HEK293 (cell line): ENCODE data around the gene LRRC46.
A peak's percentile ranks its signal among the peaks of the same experiment; 100 is the strongest.

ENCODE experiments used
- AEBP2 ChIP-seq: fragments of 450-650 bp; formaldehyde crosslinking; IDR thresholded peaks from 2 replicates; pipeline ENCODE4 v1.5.1; 2016; ENCODE audit warnings: missing biosample characterization, missing genetic modification characterization, borderline replicate concordance
- GLI2 ChIP-seq: fragments of 450-650 bp; formaldehyde crosslinking; IDR thresholded peaks from 2 replicates; pipeline ENCODE4; 2017; ENCODE audit warnings: missing biosample characterization, missing genetic modification characterization, low read depth, borderline replicate concordance
- KLF17 ChIP-seq: fragments of 450-650 bp; formaldehyde crosslinking; IDR thresholded peaks from 2 replicates; pipeline ENCODE4 v1.5.1; 2016; ENCODE audit warnings: missing biosample characterization, missing genetic modification characterization
- KLF8 ChIP-seq: fragments of 450-650 bp; formaldehyde crosslinking; IDR thresholded peaks from 2 replicates; pipeline ENCODE4 v1.5.1; 2016; ENCODE audit warnings: missing biosample characterization, missing genetic modification characterization
- RBAK ChIP-seq: fragments of 450-650 bp; formaldehyde crosslinking; IDR thresholded peaks from 2 replicates; pipeline ENCODE4 v1.5.1; 2016; ENCODE audit warnings: missing biosample characterization, missing genetic modification characterization
- SCRT1 ChIP-seq: fragments of 450-650 bp; formaldehyde crosslinking; IDR thresholded peaks from 2 replicates; pipeline ENCODE4 v1.5.1; 2016; ENCODE audit warnings: missing biosample characterization, missing genetic modification characterization, borderline replicate concordance
- YY2 ChIP-seq: fragments of 450-650 bp; formaldehyde crosslinking; IDR thresholded peaks from 2 replicates; pipeline ENCODE4 v1.5.1; 2016; ENCODE audit warnings: missing biosample characterization, missing genetic modification characterization
- ZBTB10 ChIP-seq: fragments of 450-650 bp; formaldehyde crosslinking; IDR thresholded peaks from 2 replicates; pipeline ENCODE4 v1.5.1; 2016; ENCODE audit warnings: missing biosample characterization, missing genetic modification characterization
- ZBTB20 ChIP-seq: fragments of 450-650 bp; formaldehyde crosslinking; IDR thresholded peaks from 2 replicates; pipeline ENCODE4 v1.5.1; 2016; ENCODE audit warnings: missing biosample characterization, missing genetic modification characterization
- ZBTB21 ChIP-seq: fragments of 450-650 bp; formaldehyde crosslinking; IDR thresholded peaks from 2 replicates; pipeline ENCODE4 v1.5.1; 2017; ENCODE audit warnings: missing biosample characterization, missing genetic modification characterization
- ZBTB44 ChIP-seq: fragments of 450-650 bp; IDR thresholded peaks from 2 replicates; pipeline ENCODE4 v1.5.1; 2018; ENCODE audit warnings: missing biosample characterization, mild to moderate bottlenecking, missing genetic modification characterization
- ZNF133 ChIP-seq: fragments of 450-650 bp; formaldehyde crosslinking; IDR thresholded peaks from 2 replicates; pipeline ENCODE4 v1.5.1; 2016; ENCODE audit warnings: missing biosample characterization, missing genetic modification characterization
- ZNF175 ChIP-seq: fragments of 450-650 bp; formaldehyde crosslinking; IDR thresholded peaks from 2 replicates; pipeline ENCODE4 v1.5.1; 2016; ENCODE audit warnings: missing biosample characterization, missing genetic modification characterization
- ZNF223 ChIP-seq: fragments of 450-650 bp; formaldehyde crosslinking; IDR thresholded peaks from 2 replicates; pipeline ENCODE4 v1.5.1; 2016; ENCODE audit warnings: missing biosample characterization, missing genetic modification characterization
- ZNF248 ChIP-seq: fragments of 450-650 bp; formaldehyde crosslinking; IDR thresholded peaks from 2 replicates; pipeline ENCODE4 v1.5.1; 2017; ENCODE audit warnings: missing biosample characterization, missing genetic modification characterization
- ZNF302 ChIP-seq: fragments of 450-650 bp; formaldehyde crosslinking; IDR thresholded peaks from 2 replicates; pipeline ENCODE4 v1.5.1; 2016; ENCODE audit warnings: missing biosample characterization, missing genetic modification characterization, low read depth
- ZNF366 ChIP-seq: fragments of 450-650 bp; formaldehyde crosslinking; conservative IDR thresholded peaks from 2 replicates; pipeline ENCODE4 v1.5.1; 2016; ENCODE audit warnings: missing biosample characterization, missing genetic modification characterization
- ZNF404 ChIP-seq: fragments of 450-650 bp; formaldehyde crosslinking; IDR thresholded peaks from 2 replicates; pipeline ENCODE4 v1.5.1; 2017; ENCODE audit warnings: missing biosample characterization, missing genetic modification characterization
- ZNF473 ChIP-seq: fragments of 450-650 bp; formaldehyde crosslinking; IDR thresholded peaks from 2 replicates; pipeline ENCODE4 v1.5.1; 2017; ENCODE audit warnings: missing biosample characterization, missing genetic modification characterization
- ZNF48 ChIP-seq: fragments of 450-650 bp; formaldehyde crosslinking; IDR thresholded peaks from 2 replicates; pipeline ENCODE4 v1.5.1; 2016; ENCODE audit warnings: missing biosample characterization, missing genetic modification characterization
- ZNF544 ChIP-seq: fragments of 450-650 bp; formaldehyde crosslinking; IDR thresholded peaks from 2 replicates; pipeline ENCODE4 v1.5.0; 2017; ENCODE audit warnings: missing biosample characterization, missing genetic modification characterization
- ZNF548 ChIP-seq: fragments of 450-650 bp; formaldehyde crosslinking; IDR thresholded peaks from 2 replicates; pipeline ENCODE4 v1.5.1; 2016; ENCODE audit warnings: missing biosample characterization, missing genetic modification characterization
- ZNF654 ChIP-seq: fragments of 450-650 bp; formaldehyde crosslinking; IDR thresholded peaks from 2 replicates; pipeline ENCODE4 v1.5.1; 2016; ENCODE audit warnings: low read depth, missing biosample characterization, missing genetic modification characterization
- ZNF701 ChIP-seq: fragments of 450-650 bp; formaldehyde crosslinking; IDR thresholded peaks from 2 replicates; pipeline ENCODE4 v1.5.1; 2016; ENCODE audit warnings: missing biosample characterization, missing genetic modification characterization
- ZNF768 ChIP-seq: fragments of 450-650 bp; formaldehyde crosslinking; IDR thresholded peaks from 2 replicates; pipeline ENCODE4 v1.5.1; 2018; ENCODE audit warnings: missing biosample characterization, mild to moderate bottlenecking, missing genetic modification characterization
- ZNF792 ChIP-seq: fragments of 450-650 bp; formaldehyde crosslinking; IDR thresholded peaks from 2 replicates; pipeline ENCODE4 v1.5.1; 2016; ENCODE audit warnings: missing biosample characterization, missing genetic modification characterization
- ZSCAN30 ChIP-seq: fragments of 450-650 bp; IDR thresholded peaks from 2 replicates; pipeline ENCODE4 v1.5.1; 2018; ENCODE audit warnings: missing biosample characterization, mild to moderate bottlenecking, missing genetic modification characterization, moderate library complexity
- TF ChIP-seq, protein P1 (sequence below): sonication (generic); formaldehyde crosslinking; IDR thresholded peaks from 2 replicates; pipeline ENCODE4 v1.8.1; 2022; ENCODE audit warnings: mild to moderate bottlenecking, moderate library complexity, missing genetic modification reagents
- TF ChIP-seq, protein P2 (sequence below): fragments of 450-650 bp; formaldehyde crosslinking; IDR thresholded peaks from 2 replicates; pipeline ENCODE4 v1.5.1; 2017; ENCODE audit warnings: missing biosample characterization, missing genetic modification characterization

The LRRC46 gene

DNA sequence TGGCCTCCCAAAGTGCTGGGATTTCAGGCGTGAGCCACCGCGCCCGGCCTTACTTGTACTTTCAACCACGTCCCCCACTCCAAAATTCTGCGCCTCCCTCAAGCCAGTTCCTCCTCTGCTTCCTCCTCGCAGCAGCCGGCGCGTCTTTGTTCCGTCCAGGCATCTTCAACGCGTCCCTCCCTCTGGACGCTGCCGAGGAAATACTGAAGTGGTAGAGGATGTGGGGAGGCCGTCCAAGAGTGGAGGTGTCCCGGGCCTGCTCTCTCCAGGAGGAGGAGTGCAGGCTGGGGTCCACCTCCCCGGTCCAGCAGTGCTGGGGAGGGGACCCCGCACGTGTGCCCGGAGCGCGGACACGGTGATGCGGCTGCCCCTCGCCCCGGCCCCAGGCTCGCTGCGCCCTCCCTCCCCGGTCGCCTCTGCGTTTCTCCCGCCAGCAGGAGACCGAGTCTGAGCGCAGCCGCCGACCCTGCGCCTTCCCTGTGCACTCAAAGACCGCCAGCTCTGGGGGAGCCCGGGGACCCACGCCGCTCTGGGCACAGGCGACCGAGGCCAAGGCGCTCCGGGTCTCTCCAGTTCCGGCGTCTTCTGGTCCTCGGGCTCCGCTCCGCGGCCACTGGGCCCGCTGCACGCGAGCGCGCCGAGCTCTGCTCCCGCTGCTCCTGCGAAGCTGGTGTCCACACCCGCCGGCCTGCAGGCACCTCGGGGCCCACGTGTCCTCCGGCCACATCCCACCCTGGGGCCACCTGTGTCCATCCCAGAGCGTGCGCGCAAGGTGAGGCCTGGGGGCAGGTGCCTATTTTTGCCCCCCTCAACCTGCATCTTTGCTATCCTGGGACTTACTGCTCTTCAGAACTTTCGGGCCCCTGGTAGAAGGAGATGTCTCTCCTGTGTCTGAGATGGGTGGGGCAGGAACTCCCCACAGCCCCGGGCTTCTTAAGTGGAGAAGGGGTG lies 41.6 kb upstream of the LRRC46 start (continued):
- TF ChIP-seq ZNF792: no peak
- no peak for TF ChIP-seq ZNF701 (tag by site-specific recombination)
- no peak for TF ChIP-seq ZNF248 (tag by site-specific recombination)
- no peak for TF ChIP-seq ZBTB44 (tag by site-specific recombination)
- TF ChIP-seq, protein P1, sequence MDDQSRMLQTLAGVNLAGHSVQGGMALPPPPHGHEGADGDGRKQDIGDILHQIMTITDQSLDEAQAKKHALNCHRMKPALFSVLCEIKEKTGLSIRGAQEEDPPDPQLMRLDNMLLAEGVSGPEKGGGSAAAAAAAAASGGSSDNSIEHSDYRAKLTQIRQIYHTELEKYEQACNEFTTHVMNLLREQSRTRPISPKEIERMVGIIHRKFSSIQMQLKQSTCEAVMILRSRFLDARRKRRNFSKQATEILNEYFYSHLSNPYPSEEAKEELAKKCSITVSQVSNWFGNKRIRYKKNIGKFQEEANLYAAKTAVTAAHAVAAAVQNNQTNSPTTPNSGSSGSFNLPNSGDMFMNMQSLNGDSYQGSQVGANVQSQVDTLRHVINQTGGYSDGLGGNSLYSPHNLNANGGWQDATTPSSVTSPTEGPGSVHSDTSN: no peak
- 0 out of 2 replicates have a peak, but pooled peaks have one; percentile 32 for TF ChIP-seq ZBTB10
- no peak for TF ChIP-seq ZNF223 (tag by site-specific recombination)
- no peak for TF ChIP-seq ZNF473 (tag by site-specific recombination)
- no peak for TF ChIP-seq ZNF544 (tag by site-specific recombination)
- no peak for TF ChIP-seq SCRT1 (tag by site-specific recombination)
- peak; percentile 66 for TF ChIP-seq KLF17 (tag by site-specific recombination)
- no peak for TF ChIP-seq ZNF133 (tag by site-specific recombination)
- TF ChIP-seq ZNF768 (tag by site-specific recombination): no peak
- no peak for TF ChIP-seq ZNF302 (tag by site-specific recombination)
- no peak for TF ChIP-seq RBAK
- TF ChIP-seq ZNF48 (tag by site-specific recombination): no peak
- no peak for TF ChIP-seq ZNF548 (tag by site-specific recombination)
- peak; percentile 30; the same call in 1 of the 2 replicates for TF ChIP-seq ZNF654
- TF ChIP-seq ZNF404 (tag by site-specific recombination): no peak
- TF ChIP-seq KLF8 (tag by site-specific recombination): 0 out of 2 replicates have a peak, but pooled peaks have one; percentile 25
- TF ChIP-seq ZBTB21: 0 out of 2 replicates have a peak, but pooled peaks have one; percentile 11
- 0 out of 2 replicates have a peak, but pooled peaks have one; percentile 34 for TF ChIP-seq ZSCAN30
- TF ChIP-seq ZNF175 (tag by site-specific recombination): no peak
- peak; percentile 88 for TF ChIP-seq ZBTB20 (tag by site-specific recombination)
- TF ChIP-seq, protein P2, sequence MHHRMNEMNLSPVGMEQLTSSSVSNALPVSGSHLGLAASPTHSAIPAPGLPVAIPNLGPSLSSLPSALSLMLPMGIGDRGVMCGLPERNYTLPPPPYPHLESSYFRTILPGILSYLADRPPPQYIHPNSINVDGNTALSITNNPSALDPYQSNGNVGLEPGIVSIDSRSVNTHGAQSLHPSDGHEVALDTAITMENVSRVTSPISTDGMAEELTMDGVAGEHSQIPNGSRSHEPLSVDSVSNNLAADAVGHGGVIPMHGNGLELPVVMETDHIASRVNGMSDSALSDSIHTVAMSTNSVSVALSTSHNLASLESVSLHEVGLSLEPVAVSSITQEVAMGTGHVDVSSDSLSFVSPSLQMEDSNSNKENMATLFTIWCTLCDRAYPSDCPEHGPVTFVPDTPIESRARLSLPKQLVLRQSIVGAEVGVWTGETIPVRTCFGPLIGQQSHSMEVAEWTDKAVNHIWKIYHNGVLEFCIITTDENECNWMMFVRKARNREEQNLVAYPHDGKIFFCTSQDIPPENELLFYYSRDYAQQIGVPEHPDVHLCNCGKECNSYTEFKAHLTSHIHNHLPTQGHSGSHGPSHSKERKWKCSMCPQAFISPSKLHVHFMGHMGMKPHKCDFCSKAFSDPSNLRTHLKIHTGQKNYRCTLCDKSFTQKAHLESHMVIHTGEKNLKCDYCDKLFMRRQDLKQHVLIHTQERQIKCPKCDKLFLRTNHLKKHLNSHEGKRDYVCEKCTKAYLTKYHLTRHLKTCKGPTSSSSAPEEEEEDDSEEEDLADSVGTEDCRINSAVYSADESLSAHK (tag by site-specific recombination): no peak
- TF ChIP-seq ZNF366: 0 out of 2 replicates have a peak, but pooled peaks have one; percentile 31
- TF ChIP-seq YY2 (tag by site-specific recombination): no peak
- no peak for TF ChIP-seq GLI2
- no peak for TF ChIP-seq AEBP2
